Measurements from ENCODE around the gene EID2. TPM values are rescaled to one million over a fixed set of nuclear protein-coding genes. Genes with fewer than 3 reads are reported as not detected.
A peak's percentile ranks its signal among the peaks of the same experiment; 100 is the strongest.

Gene EID2
- total RNA-seq, 2 donors from 2014 or later = 11.4 to 12.0 TPM

DNA sequence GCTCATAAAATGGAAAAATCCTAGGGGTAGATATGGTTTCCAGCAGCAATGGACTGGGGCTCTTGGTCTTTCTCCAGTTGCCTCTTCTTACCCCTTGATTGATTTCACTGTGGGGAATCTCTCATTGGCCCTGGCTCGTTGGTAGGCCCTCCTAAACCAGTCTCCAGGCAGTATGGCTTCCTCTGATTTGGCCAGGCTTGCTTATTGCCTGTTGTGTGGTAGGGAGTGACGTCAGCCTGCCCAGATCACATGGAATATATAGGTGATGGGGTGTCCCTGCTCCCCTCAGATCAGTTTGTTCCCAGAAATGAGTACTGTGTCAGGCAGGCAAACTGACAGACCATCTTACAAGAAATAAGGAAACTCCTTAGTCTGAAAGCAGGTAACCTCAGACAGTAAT lies 30.7 kb downstream of the EID2 start:
- Histone ChIP-seq H3K27me3 (replicated peaks; ENCODE audit: insufficient read depth) (peaks cover 17% of the 10 kb centered on the region), H3K36me3 (no peaks in the 10 kb centered on the region)

DNA sequence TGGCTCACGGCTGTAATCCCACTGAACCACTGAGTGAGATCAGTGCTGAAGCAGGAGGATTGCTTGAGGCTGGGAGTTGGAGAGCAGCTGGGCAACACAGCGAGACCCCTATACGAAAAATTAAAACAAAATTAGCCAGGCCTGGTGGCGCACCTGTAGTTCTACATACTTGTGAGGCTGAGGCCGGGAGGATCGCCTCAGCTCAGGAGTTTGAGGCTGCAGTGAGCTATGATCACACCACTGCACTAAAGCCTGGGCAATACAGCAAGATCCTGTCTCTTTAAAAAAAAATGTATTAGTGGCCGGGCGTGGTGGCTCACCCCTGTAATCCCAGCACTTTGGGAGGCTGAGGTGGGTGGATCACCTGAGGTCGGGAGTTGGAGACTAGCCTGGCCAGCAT lies 31.3 kb downstream of the EID2 start:
- Histone ChIP-seq H3K27ac (no peak overlapping the region), H3K36me3 (no peaks in the 10 kb centered on the region), H3K9me3 (no peaks in the 10 kb centered on the region), H3K4me3 (no peak overlapping the region), H3K27me3 (replicated peaks; ENCODE audit: insufficient read depth) (peaks cover 11% of the 10 kb centered on the region), H3K4me1 (ENCODE audit: control insufficient read depth in 1 of 2, low read depth in 2 of 2) (peaks cover 0 to 12% of the 10 kb centered on the region in 2 donors)
- TF ChIP-seq, protein P1, sequence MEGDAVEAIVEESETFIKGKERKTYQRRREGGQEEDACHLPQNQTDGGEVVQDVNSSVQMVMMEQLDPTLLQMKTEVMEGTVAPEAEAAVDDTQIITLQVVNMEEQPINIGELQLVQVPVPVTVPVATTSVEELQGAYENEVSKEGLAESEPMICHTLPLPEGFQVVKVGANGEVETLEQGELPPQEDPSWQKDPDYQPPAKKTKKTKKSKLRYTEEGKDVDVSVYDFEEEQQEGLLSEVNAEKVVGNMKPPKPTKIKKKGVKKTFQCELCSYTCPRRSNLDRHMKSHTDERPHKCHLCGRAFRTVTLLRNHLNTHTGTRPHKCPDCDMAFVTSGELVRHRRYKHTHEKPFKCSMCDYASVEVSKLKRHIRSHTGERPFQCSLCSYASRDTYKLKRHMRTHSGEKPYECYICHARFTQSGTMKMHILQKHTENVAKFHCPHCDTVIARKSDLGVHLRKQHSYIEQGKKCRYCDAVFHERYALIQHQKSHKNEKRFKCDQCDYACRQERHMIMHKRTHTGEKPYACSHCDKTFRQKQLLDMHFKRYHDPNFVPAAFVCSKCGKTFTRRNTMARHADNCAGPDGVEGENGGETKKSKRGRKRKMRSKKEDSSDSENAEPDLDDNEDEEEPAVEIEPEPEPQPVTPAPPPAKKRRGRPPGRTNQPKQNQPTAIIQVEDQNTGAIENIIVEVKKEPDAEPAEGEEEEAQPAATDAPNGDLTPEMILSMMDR (IDR thresholded peaks at IDR 0.05) = no peak
- ATAC-seq (ENCODE audit: insufficient number of reproducible peaks, low FRiP score, low read depth) = no peak
- DNase-seq (ENCODE audit: low spot score) = no peak

More for the DNA sequence above, 30.7 kb downstream of the EID2 start:
- Histone ChIP-seq H3K9me3 (no peaks in the 10 kb centered on the region), H3K4me3 (no peak overlapping the region), H3K27ac (no peak overlapping the region), H3K4me1 (ENCODE audit: control insufficient read depth in 1 of 2, low read depth in 2 of 2) (peaks cover 0 to 12% of the 10 kb centered on the region in 2 donors)
- ATAC-seq (ENCODE audit: insufficient number of reproducible peaks, low FRiP score, low read depth) = no peak
- TF ChIP-seq, protein P1 (IDR thresholded peaks at IDR 0.05) = no peak
- no peak for DNase-seq (ENCODE audit: low spot score)

DNA sequence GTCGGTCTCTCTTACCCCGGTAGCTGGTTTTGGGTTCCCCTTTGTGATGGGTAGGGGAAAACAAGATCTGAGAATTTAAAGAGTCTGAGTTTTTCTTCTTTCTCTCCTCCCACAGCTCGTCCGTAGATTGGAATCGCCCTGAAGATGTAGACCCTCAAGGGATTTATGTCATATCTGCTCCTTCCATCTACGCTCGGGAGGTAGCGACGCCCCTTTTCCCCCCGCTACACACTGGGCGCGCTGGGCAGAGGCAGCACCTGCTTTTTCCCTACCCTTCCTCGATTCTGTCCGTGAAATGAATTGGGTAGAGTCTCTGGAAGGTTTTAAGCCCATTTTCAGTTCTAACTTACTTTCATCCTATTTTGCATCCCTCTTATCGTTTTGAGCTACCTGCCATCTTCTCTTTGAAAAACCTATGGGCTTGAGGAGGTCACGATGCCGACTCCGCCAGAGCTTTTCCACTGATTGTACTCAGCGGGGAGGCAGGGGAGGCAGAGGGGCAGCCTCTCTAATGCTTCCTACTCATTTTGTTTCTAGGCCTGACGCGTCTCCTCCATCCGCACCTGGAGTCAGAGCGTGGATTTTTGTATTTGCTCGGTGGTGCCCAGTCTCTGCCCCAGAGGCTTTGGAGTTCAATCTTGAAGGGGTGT lies 32.1 kb downstream of the EID2 start:
- peaks cover 8% of the 10 kb centered on the region for H3K27me3 ChIP-seq (replicated peaks; ENCODE audit: insufficient read depth)
- peak overlapping the region; percentile 63 for H3K4me3 ChIP-seq
- TF ChIP-seq, protein P1 (IDR thresholded peaks at IDR 0.05) = no peak
- no peak overlapping the region for H3K27ac ChIP-seq
- DNase-seq (ENCODE audit: low spot score) (no peak), ATAC-seq (ENCODE audit: insufficient number of reproducible peaks, low FRiP score, low read depth) (no peak)
- H3K36me3 ChIP-seq = no peaks in the 10 kb centered on the region
- no peaks in the 10 kb centered on the region for H3K9me3 ChIP-seq
- peaks cover 0 to 12% of the 10 kb centered on the region in 2 donors for H3K4me1 ChIP-seq (ENCODE audit: control insufficient read depth in 1 of 2, low read depth in 2 of 2)

DNA sequence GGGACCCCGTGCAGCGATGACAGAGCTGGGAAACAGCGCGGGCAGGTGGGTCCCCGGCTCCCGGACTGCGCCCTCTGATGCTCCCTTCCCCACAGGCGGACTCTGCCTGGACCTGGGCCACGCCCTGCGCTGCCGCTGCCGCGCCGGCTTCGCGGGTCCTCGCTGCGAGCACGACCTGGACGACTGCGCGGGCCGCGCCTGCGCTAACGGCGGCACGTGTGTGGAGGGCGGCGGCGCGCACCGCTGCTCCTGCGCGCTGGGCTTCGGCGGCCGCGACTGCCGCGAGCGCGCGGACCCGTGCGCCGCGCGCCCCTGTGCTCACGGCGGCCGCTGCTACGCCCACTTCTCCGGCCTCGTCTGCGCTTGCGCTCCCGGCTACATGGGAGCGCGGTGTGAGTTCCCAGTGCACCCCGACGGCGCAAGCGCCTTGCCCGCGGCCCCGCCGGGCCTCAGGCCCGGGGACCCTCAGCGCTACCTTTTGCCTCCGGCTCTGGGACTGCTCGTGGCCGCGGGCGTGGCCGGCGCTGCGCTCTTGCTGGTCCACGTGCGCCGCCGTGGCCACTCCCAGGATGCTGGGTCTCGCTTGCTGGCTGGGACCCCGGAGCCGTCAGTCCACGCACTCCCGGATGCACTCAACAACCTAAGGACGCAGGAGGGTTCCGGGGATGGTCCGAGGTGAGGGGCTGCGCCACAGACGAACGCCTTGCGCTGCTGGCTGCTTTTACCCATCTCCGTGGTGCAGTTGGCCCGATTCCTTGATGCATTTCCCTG lies 32.8 kb downstream of the EID2 start:
- H3K36me3 ChIP-seq = no peaks in the 10 kb centered on the region
- H3K4me1 ChIP-seq (ENCODE audit: control insufficient read depth in 1 of 2, low read depth in 2 of 2) = peaks cover 0 to 12% of the 10 kb centered on the region in 2 donors
- ATAC-seq (ENCODE audit: insufficient number of reproducible peaks, low FRiP score, low read depth) (no peak), DNase-seq (ENCODE audit: low spot score) (no peak)
- no peak overlapping the region for H3K27ac ChIP-seq
- H3K9me3 ChIP-seq = no peaks in the 10 kb centered on the region
- peak overlapping the region; percentile 63 for H3K4me3 ChIP-seq
- H3K27me3 ChIP-seq (replicated peaks; ENCODE audit: insufficient read depth) = peaks cover 7% of the 10 kb centered on the region
- TF ChIP-seq, protein P1 (IDR thresholded peaks at IDR 0.05) = no peak

DNA sequence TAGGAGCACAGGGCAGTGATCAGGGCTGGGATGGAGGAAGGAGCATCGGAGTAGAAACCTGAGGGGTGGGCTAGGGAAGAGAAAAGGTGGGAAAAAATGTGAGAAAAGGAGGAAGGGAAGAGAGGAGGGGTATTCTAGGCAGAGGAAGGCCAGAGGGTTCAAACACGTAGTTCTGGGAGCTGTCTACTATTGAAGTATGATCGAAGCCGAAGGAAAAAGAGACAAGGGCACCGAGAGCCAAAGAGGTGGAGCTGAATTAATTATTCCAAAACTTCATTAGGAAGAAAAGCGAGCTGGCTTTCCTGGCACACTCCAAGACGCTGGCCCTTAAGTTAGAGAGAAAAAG lies 33.4 kb downstream of the EID2 start:
- Histone ChIP-seq H3K27ac (no peak overlapping the region), H3K9me3 (no peaks in the 10 kb centered on the region), H3K27me3 (replicated peaks; ENCODE audit: insufficient read depth) (peaks cover 7% of the 10 kb centered on the region), H3K4me1 (ENCODE audit: control insufficient read depth in 1 of 2, low read depth in 2 of 2) (peaks cover 0 to 12% of the 10 kb centered on the region in 2 donors), H3K4me3 (peak overlapping the region; percentile 63), H3K36me3 (no peaks in the 10 kb centered on the region)
- DNase-seq (ENCODE audit: low spot score) = no peak
- ATAC-seq (ENCODE audit: insufficient number of reproducible peaks, low FRiP score, low read depth) = no peak
- TF ChIP-seq, protein P1 (IDR thresholded peaks at IDR 0.05) = no peak

Data from thoracic aorta (tissue), 2 donors.